Right lung (tissue), 5 donors: Measurements from ENCODE around the gene DNMT3B. TPM values are rescaled to one million over a fixed set of nuclear protein-coding genes. Genes with fewer than 3 reads are reported as not detected.

ENCODE experiments used
- polyA plus RNA-seq, 5 donors: library from polyadenylated mRNA; unstranded; fragments of 120-200 nt; gene quantifications; one replicate each; pipeline versions ENCODE4 v1.2.1 to v1.2.3, GENCODE V29; 2013; ENCODE audit warnings: inconsistent platforms in 1 of 5, low replicate concordance in 1 of 5; ENCODE audit not compliant: insufficient read length in 5 of 5, insufficient read depth in 1 of 5

DNMT3B gene
- polyA plus RNA-seq, 5 donors = 5.6 to 8.0 (median 6.4) TPM

Other genes with a start within 250 kb of the DNMT3B start
- 10 to 100 TPM; 31.0 to 41.4 (median 39.2) TPM for gene NOL4L, start 177.1 kb upstream of the DNMT3B start, polyA plus RNA-seq
- gene C20orf203, start 88.4 kb upstream of the DNMT3B start, polyA plus RNA-seq = under 1 TPM; 0.09 to 0.37 (median 0.28) TPM
- 10 to 100 TPM; 56.1 to 60.7 (median 57.9) TPM for gene COMMD7, start 18.9 kb upstream of the DNMT3B start, polyA plus RNA-seq
- gene MAPRE1, start 57.6 kb downstream of the DNMT3B start, polyA plus RNA-seq = 10 to 100 TPM; 77.4 to 95.1 (median 80.9) TPM
- under 1 TPM in 2 of 5 donors, not detected in 3; 0.18 to 0.26 TPM for gene EFCAB8, start 96.5 kb downstream of the DNMT3B start, polyA plus RNA-seq
- gene SUN5, start 242.0 kb downstream of the DNMT3B start, polyA plus RNA-seq = not detected
- gene BPIFB2, start 245.3 kb downstream of the DNMT3B start, polyA plus RNA-seq = not detected